Small intestine (tissue), 7 donors: ENCODE results near the gene ATAD2B. TPM values are rescaled to one million over a fixed set of nuclear protein-coding genes. Genes with fewer than 3 reads are reported as not detected.

Experiments used
- DNase-seq, 2 donors: peaks; one replicate each; pipeline versions ENCODE4 v3.0.0 to v3.0.0-alpha.2; 2013
- FAIRE-seq: peaks from 2 replicates; lab custom pipeline; 2012; peaks lifted over from hg19 to GRCh38; lab: Jason Lieb, UNC
- H3K27ac ChIP-seq, 3 donors: one replicate each; pipeline ENCODE4 v1.5.1; 2013; ENCODE audit warnings: low read length in 2 of 3, mild to moderate bottlenecking in 2 of 3, control low read depth in 1 of 3, inconsistent platforms in 1 of 3, low read depth in 1 of 3, moderate library complexity in 1 of 3
- H3K27me3 ChIP-seq, 3 donors: one replicate each; pipeline ENCODE4 v1.6.1; 2013; ENCODE audit warnings: low read length in 3 of 3, inconsistent platforms in 1 of 3; ENCODE audit not compliant: control insufficient read depth in 3 of 3, insufficient read depth in 3 of 3
- H3K36me3 ChIP-seq, 3 donors: one replicate each; pipeline ENCODE4 v1.6.1; 2013; ENCODE audit warnings: low read length in 3 of 3, inconsistent platforms in 1 of 3, low read depth in 1 of 3, mild to moderate bottlenecking in 1 of 3, moderate library complexity in 1 of 3; ENCODE audit not compliant: control insufficient read depth in 3 of 3, insufficient read depth in 2 of 3
- H3K4me1 ChIP-seq, 3 donors: one replicate each; pipeline ENCODE4 v1.6.1; 2013; ENCODE audit warnings: low read length in 2 of 3, inconsistent platforms in 1 of 3, low read depth in 1 of 3, mild to moderate bottlenecking in 1 of 3, moderate library complexity in 1 of 3; ENCODE audit not compliant: control insufficient read depth in 3 of 3, insufficient read depth in 2 of 3
- H3K4me3 ChIP-seq, 3 donors: one replicate each; pipeline ENCODE4 v1.5.1; 2013; ENCODE audit warnings: low read length in 3 of 3, control low read depth in 1 of 3, inconsistent platforms in 1 of 3, low read depth in 1 of 3, mild to moderate bottlenecking in 1 of 3, moderate library complexity in 1 of 3
- H3K9me3 ChIP-seq, 2 donors: one replicate each; pipeline ENCODE4 v1.6.1; 2013; ENCODE audit warnings: low read depth in 1 of 2, low read length in 1 of 2; ENCODE audit not compliant: control insufficient read depth in 2 of 2, insufficient read depth in 1 of 2
- WGBS, 3 donors: extraction: QIAGEN DNeasy Blood & Tissue Kit; methylation state at CpG; one replicate each; pipeline ENCODE4 v1.1.7; 2013; 5-methylcytosine and 5-hydroxymethylcytosine counted together
- polyA plus RNA-seq, 4 donors: library from polyadenylated mRNA; stranded (reverse) in 3 of 4; unstranded in 1 of 4; fragments of 200-250 nt in 3 of 4; fragments of 120-200 nt in 1 of 4; gene quantifications; one replicate each; pipeline versions ENCODE4 v1.2.1 to v1.2.3, GENCODE V29; 2013
- donor health status: healthy with polysubstance abuse.
- donor health status: control.
- donor health status: control.
- donor health status: Bipolar disorder and iron deficiency.
- donor health status: healthy.

The ATAD2B gene
- polyA plus RNA-seq, 4 donors, result 4.0 to 12.3 (median 6.9) TPM

GRCh38 chr2:23721454-23721826 lies 205.5 kb downstream of the ATAD2B start:
- no peaks in the 10 kb centered on the region for H3K27me3 ChIP-seq
- 95 to 100% (median 97%) methylated on average over 2 of the region's 2 CpGs for WGBS, 3 donors
- H3K4me1 ChIP-seq, result no peaks in the 10 kb centered on the region
- peaks cover 0 to 20% of the 10 kb centered on the region in 2 donors for H3K9me3 ChIP-seq
- no peak for FAIRE-seq
- DNase-seq, result no peak
- H3K36me3 ChIP-seq, result peaks cover 0 to 20% (median 3%) of the 10 kb centered on the region in 3 donors
- H3K27ac ChIP-seq, result no peak overlapping the region
- no peak overlapping the region for H3K4me3 ChIP-seq

GRCh38 chr2:23720705-23721453 lies 206.0 kb downstream of the ATAD2B start:
- no peak for FAIRE-seq

GRCh38 chr2:23719716-23720115 lies 207.2 kb downstream of the ATAD2B start:
- 85 to 94% (median 90%) methylated on average over 5 of the region's 5 CpGs for WGBS, 3 donors
- DNase-seq (no peak), FAIRE-seq (no peak)
- H3K27me3 ChIP-seq, result no peaks in the 10 kb centered on the region
- no peak overlapping the region for H3K27ac ChIP-seq
- H3K4me1 ChIP-seq, result no peaks in the 10 kb centered on the region
- peaks cover 0 to 20% (median 3%) of the 10 kb centered on the region in 3 donors for H3K36me3 ChIP-seq
- H3K9me3 ChIP-seq, result peaks cover 0 to 20% of the 10 kb centered on the region in 2 donors
- H3K4me3 ChIP-seq, result no peak overlapping the region

More at GRCh38 chr2:23720705-23721453, 206.0 kb downstream of the ATAD2B start:
- Histone ChIP-seq H3K4me1 (no peaks in the 10 kb centered on the region), H3K36me3 (peaks cover 0 to 20% (median 3%) of the 10 kb centered on the region in 3 donors), H3K27ac (no peak overlapping the region), H3K9me3 (peaks cover 0 to 20% of the 10 kb centered on the region in 2 donors), H3K27me3 (no peaks in the 10 kb centered on the region), H3K4me3 (no peak overlapping the region)
- WGBS, 3 donors, result 75 to 89% (median 77%) methylated on average over 4 of the region's 4 CpGs
- no peak for DNase-seq

GRCh38 chr2:23718931-23719700 lies 207.8 kb downstream of the ATAD2B start:
- H3K36me3 ChIP-seq, result peaks cover 0 to 20% (median 3%) of the 10 kb centered on the region in 3 donors
- H3K9me3 ChIP-seq, result peaks cover 0 to 20% of the 10 kb centered on the region in 2 donors
- H3K4me3 ChIP-seq, result no peak overlapping the region
- WGBS, 3 donors, result 88 to 97% (median 90%) methylated on average over 4 of the region's 4 CpGs
- FAIRE-seq (no peak), DNase-seq (no peak)
- no peak overlapping the region for H3K27ac ChIP-seq
- no peaks in the 10 kb centered on the region for H3K27me3 ChIP-seq
- H3K4me1 ChIP-seq, result no peaks in the 10 kb centered on the region

- DNase-seq, result no peak
- FAIRE-seq, result no peak
- no peaks in the 10 kb centered on the region for H3K9me3 ChIP-seq
- 85 to 92% (median 88%) methylated on average over 5 of the region's 5 CpGs for WGBS, 3 donors
- H3K27me3 ChIP-seq, result no peaks in the 10 kb centered on the region
- no peak overlapping the region for H3K27ac ChIP-seq
- no peaks in the 10 kb centered on the region for H3K4me1 ChIP-seq
- H3K36me3 ChIP-seq, result peaks cover 0 to 5% (median 3%) of the 10 kb centered on the region in 3 donors
- H3K4me3 ChIP-seq, result no peak overlapping the region
Measured at GRCh38 chr2:23713351-23713750, 213.6 kb downstream of the ATAD2B start.

GRCh38 chr2:23712756-23713151 lies 214.2 kb downstream of the ATAD2B start:
- Histone ChIP-seq H3K4me3 (no peak overlapping the region), H3K27ac (no peak overlapping the region), H3K4me1 (no peaks in the 10 kb centered on the region), H3K27me3 (no peaks in the 10 kb centered on the region), H3K9me3 (no peaks in the 10 kb centered on the region), H3K36me3 (peaks cover 0 to 5% (median 0%) of the 10 kb centered on the region in 3 donors)
- DNase-seq, result no peak
- 73 to 88% (median 80%) methylated on average over 2 of the region's 2 CpGs for WGBS, 3 donors
- no peak for FAIRE-seq

- DNase-seq, result no peak
Measured at GRCh38 chr2:23711979-23712755, 214.8 kb downstream of the ATAD2B start.

GRCh38 chr2:23709311-23709710 lies 217.6 kb downstream of the ATAD2B start:
- H3K9me3 ChIP-seq, result no peaks in the 10 kb centered on the region
- no peaks in the 10 kb centered on the region for H3K4me1 ChIP-seq
- no peaks in the 10 kb centered on the region for H3K27me3 ChIP-seq
- 97 to 98% (median 98%) methylated on average over 8 of the region's 8 CpGs for WGBS, 3 donors
- FAIRE-seq (no peak), DNase-seq (no peak)
- peaks cover 0 to 22% (median 3%) of the 10 kb centered on the region in 3 donors for H3K36me3 ChIP-seq
- H3K27ac ChIP-seq, result no peak overlapping the region
- no peak overlapping the region for H3K4me3 ChIP-seq

More at GRCh38 chr2:23711979-23712755, 214.8 kb downstream of the ATAD2B start:
- no peaks in the 10 kb centered on the region for H3K27me3 ChIP-seq
- no peak for FAIRE-seq
- H3K4me3 ChIP-seq, result no peak overlapping the region
- WGBS, 3 donors, result 79 to 92% (median 91%) methylated on average over 7 of the region's 7 CpGs
- H3K9me3 ChIP-seq, result no peaks in the 10 kb centered on the region
- H3K4me1 ChIP-seq, result no peaks in the 10 kb centered on the region
- H3K27ac ChIP-seq, result no peak overlapping the region
- peaks cover 0 to 9% (median 0%) of the 10 kb centered on the region in 3 donors for H3K36me3 ChIP-seq
